Hematopoietic multipotent progenitor cell (in vitro differentiated cells): Measurements from ENCODE around the gene C3orf70. TPM values are rescaled to one million over a fixed set of nuclear protein-coding genes. Genes with fewer than 3 reads are reported as not detected.

Experiments used
- DNase-seq, 3 donors: peaks; one replicate each; pipeline ENCODE4 v3.0.0-alpha.2; 2011 to 2015; ENCODE audit warnings: low read depth in 2 of 3, low spot score in 2 of 3
- total RNA-seq: library from RNA; depleted of rRNA; stranded (reverse); fragments of >200 nt; gene quantifications from one replicate; pipeline ENCODE4 v1.2.3, GENCODE V29; 2012

C3orf70 gene
- total RNA-seq, 1 donor: under 0.01 TPM

DNA sequence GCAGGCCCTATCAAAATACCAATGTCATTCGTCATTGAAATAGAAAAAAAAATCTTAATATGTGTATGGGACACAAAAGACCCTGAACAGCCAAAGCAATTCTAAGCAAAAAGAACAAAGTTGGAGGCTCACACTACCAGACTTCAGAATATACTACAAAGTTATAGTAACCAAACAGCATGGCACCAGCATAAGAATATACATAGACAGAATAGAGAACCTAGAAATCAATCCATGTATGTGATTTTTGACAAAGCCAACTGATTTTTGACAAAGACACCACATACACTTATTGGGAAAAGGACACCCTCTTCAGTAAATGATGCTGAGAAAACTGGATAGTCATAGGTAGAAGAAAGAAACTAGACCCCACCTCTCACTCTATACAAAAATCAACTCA, 95.0 kb downstream of the C3orf70 start:
- DNase-seq: no peak

DNA sequence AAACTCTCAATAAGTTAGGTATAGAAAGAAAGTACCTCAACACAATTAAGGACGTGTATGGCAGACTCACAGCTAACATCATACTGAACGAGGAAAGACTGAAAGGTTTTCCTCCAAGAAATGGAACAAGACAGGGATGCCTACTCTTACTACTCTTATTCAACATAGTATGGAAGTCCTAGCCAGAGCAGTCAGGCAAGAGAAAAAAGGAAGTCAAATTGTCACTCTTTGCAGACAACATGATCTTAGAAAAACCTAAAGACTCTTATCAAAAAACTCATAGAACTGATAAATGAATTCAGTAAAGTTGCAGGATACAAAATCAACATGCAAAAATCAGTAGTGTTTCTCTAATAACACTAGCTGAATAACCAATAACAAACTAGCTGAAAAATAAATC, 96.0 kb downstream of the C3orf70 start:
- DNase-seq: peak in 1 of 3 donors; percentile 21

DNA sequence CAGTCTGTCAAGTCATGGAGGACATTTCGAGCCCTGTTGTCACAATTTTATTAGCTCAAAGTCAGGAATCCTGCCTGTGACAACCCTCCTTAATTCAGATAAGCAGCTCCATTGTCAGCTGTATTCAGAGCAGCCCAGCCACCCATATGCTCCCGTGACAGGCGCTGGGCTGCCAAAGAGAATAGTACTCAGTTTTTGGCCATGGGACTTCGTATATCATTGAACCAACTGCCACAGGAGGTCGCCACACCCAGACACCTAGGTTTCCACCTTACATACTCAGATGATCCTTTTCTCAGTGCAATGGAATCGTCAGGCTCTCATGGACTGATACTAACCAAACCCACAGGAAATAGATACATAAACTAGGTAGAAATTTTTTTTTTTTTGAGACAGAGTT, 100.2 kb downstream of the C3orf70 start:
- DNase-seq: no peak

DNA sequence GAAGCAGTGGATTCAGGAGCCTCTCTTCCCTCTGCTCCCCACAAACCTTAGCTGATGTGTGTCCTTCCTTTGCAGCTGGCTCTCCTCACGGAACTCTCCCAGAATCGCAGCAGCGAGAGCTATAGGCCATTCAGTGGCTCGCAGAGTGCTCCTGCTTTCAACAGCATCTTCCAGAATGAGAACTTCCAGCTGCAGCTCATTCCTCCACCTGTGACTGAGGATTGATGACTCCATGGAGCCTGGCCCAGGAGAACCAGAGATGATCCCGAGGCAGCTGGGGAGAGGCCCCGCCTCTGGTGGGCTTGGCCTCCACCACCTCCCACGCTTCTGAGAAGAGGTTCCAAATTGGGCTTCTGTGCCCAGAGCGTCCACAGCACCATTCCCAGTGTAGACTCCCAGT, 101.1 kb downstream of the C3orf70 start:
- DNase-seq: no peak

DNA sequence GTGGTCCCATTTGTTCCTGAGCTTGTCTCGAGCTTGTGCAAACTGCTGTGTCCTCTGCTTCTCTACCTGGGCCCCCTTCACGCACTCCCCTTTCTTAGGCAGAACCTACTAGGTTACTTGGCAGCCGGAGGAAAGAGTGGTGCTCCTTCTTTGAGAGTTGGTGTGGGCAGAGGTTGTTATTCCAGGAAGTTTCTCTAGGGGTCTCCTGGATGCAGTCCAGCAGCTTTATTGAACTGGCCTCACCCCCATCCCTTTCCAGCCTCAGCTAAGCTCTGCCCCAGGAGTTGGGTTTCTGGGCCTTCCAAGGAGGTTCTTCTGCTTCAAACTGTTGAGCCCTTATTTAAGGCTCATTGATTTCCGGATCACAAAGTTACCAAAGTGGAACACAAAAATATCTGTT, 103.2 kb downstream of the C3orf70 start:
- DNase-seq: no peak

DNA sequence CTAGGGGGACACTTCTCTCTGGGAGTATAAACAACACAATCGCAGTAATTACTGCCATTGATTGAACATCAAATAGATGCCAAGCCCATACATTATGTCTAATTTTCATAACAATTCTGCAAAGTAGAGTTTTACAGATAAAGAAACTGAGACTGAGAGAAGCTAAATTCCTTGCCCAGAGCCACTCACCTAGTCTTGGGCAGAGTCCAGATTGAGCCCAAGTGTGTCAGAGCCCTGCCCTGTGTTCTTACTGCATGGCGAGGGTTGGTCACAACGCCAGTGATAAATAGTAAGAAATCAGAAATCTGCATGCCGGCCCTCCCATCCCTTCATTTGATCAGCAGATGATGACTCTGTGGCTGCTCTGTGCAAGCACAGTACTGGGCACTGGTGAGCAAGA, 106.3 kb downstream of the C3orf70 start:
- DNase-seq: no peak

DNA sequence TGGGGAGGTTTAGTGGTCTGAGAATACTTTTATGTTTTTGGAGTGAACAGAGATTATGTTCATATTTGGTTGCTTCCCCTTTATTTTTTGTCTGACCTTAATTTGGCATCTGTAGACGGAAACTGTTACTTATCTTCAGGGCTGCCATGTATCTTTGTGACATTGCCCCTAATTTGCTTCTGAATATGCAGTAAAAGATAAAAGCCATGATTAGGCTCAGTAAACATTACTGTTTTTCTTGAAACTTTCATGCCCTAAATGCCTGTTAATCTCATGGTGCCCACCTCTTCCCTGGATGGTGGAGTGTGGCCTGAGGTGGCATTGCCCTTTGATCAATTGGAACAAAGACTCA, 106.7 kb downstream of the C3orf70 start:
- peak in 1 of 3 donors; percentile 45 for DNase-seq

DNA sequence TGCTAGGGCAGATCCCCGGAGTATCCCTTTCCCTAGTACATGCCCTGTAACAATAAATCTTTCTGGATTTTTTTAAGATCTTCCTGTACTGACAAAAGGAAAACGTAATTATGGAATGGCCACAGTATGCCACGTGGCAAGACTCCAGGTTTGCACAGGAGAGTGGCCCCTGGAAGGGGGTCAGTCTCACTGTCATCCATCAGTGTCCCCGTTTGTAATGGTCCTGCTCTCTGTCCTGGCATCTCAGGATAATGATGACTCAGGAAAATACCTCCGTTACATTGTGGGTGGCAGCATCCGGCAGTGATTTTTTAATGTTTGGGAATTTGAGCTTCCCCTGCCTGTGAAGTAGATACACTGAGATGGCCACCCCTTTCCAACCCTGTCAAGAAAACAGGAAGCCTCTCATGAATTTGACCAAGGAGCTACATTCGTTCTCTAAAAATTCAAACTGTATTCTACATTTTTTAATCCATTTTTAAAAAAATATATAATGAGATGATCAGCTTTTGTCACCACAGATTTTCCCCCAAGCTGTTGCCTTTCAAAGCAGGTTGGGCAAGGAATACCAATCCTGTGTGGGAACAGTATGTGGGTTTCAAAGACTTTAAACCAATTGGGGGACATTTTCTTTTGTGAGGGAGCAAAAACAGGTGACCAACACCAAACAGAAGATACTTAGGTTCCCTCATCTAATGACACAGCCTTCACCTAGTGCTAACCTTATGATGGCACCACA, 110.4 kb downstream of the C3orf70 start:
- DNase-seq: no peak

DNA sequence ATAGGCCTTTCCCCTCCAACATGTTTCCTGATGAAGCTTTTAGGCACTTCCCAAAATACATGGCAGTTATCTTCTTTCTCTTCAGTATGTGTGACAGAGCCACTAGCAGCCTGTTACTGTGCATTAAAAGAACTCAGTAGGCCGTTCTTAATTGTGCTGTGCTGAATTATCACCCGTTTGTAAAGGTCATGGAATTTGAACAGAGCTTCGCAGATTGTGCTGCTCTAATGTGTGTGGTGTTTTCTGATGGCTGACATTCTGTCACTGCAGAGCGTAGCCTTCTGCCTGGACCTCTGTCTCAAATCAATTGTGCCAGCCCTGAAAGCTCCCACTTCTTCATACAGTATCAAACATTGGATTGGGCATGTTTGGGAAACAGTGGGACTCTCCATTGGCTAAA, 111.3 kb downstream of the C3orf70 start:
- no peak for DNase-seq

DNA sequence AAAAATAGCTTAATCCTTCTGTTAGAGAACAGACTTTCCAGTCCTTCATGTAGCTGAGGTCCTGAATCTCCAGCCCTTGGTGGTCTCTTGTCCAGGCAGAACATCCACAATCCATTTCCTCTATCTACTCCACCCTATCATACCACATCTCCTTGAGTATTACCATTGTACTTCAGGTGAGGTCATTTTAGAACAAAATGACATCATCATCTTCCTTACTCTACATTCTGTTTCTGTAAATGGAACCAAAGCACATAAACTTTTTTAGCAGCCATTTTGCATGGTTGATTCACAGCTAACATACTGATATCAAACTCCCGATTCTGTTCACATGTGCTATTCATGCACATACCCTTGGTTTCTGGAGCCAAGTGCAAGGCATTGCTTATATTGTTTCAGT, 112.4 kb downstream of the C3orf70 start:
- no peak for DNase-seq

DNA sequence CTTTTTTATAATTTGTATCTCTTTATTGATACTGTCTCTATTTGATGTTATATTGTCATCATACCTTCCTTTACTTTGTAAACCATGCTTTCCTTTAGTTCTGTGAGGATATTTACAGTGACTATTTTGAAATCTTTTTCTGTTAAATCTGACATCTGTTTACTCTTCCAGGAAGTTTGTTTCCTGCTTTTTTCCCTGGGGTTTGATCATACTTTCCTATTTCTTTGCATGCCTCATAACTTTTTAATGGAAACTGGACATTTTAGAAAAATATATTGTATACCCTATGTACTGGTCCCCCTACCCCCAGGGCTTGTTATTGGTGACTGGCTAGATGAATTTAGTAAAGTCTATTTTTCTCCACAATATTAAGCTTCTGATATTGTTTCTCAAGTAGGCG, 115.1 kb downstream of the C3orf70 start:
- DNase-seq: no peak

DNA sequence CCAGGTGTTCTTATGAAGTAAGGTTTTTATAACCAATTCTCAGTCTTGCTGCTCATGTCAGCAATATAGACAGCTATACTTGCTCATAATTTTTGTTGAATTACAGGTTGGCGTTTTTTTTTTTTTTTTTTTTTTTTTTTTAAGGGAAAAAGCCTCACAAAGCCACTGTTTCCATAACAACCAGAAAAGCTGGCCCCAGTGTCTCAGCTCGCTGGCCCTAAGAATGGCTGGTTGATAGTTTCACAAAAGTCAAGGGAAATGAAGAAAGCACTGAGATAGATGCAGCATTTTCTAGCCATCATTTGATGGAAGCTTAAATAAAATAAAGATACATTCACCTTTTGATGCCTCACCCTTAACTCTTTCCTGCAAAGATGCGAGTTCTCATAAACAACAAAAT, 121.9 kb downstream of the C3orf70 start:
- DNase-seq: no peak

DNA sequence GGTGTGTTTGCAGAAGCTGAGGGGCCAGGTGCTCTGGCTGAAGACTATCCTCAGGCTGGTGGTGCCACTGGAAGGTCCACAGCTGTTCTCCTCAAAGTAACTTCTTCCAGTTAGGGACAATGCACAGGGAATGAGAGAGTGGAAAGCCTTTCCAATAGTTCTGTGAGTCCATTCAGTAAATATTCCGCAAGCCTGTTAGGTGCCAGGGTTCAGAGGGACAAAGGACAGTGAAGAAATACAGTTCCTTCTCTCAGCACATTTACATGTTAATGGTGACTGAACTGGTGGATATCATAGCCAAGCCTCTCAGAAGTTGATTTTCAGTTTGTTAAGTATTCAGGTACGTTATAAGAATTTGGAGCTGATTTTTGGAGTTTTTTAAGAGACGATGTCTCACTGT, 122.5 kb downstream of the C3orf70 start:
- DNase-seq: no peak

DNA sequence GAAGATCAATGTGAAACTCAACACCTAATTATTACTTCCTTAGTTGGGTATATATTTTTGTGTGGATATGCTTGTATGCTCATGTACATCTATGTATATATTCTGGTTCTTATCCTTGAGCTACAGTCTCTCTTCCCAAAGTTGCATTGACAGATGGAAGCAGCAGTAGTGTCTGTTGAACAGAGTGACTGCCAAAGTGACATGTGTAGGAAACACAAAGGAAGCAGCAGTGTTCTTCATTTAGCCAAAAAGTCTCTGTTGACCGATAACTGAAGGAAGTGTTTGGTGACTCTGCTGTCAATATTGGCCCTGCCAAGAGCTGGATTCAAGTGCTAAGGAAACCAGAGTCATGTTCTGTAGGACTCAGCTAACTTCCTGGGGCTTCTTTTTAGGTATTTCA, 123.8 kb downstream of the C3orf70 start:
- DNase-seq: no peak

DNA sequence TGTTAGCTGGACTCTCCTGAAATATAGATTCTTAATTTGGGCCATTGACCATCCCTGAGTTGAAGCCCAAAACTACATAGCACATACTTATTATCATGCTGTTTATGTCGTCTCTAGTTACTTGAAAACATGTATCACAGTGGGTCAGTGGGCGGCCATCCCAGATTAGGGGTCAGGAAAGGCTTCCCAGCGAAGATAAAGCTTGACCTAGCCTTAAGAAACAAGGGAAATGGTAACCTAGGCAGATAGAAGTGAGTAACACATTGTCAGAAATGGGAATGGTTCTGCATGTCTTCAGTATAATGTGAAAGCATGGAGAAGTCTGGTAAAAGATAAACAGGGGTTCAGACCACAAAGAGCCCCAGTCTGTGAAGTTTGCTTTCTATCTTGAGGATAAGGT, 124.7 kb downstream of the C3orf70 start:
- no peak for DNase-seq

Other genes with a start within 250 kb of the C3orf70 start
- 4.0 TPM for gene EHHADH, start 101.0 kb upstream of the C3orf70 start, total RNA-seq
- gene MAP3K13, start 210.1 kb upstream of the C3orf70 start, total RNA-seq: 5.4 TPM